ENCODE data around the gene AGBL5. TPM values are rescaled to one million over a fixed set of nuclear protein-coding genes. Genes with fewer than 3 reads are reported as not detected.
A peak's percentile ranks its signal among the peaks of the same experiment; 100 is the strongest.

AGBL5 gene
- total and polyA plus RNA-seq, 2 of the 13 experiments (the other 11 are each of a cell fraction or from before 2014, with no cell fraction given), result 55.9 to 73.3 TPM

DNA sequence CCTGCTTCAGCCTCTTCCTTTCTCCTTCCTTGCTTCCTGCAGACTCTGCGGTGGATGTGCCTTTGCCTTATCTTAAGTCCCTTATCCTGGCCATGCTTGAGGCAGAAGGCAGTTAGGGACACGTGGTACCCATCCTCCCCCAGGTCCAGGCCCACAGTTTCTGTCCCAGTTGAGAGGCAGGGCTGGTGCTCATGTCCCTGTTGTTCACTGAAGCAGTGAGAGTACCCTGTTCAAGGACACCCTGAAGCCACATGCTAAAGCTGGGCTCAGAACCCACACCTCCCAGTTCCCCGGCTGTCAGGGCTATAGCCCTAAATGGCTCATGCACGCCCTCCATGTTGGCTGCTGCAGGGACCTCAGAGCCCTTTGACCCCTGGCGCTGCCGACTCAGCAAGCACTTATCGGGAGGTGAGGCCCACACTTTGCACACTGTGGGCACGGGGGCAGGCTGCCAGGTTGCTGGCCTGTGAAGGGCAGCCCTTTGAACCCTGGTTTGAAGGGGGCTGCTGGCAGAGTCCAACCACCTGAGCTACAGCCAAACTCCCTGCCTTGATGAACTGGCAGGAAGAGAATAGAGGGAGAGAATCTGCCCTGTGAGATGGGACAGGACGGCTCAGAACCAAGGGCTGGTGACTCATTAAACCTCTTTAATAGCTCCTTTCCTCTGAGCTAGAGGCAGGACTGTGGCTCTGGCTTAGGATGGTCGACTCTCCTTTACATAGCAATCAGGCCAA, 41.4 kb downstream of the AGBL5 start (continued):
- peak; percentile 41; the same call in 1 of the 2 replicates for TF ChIP-seq KLF12 (CRISPR knock-in tag; IDR thresholded peaks at IDR 0.05; ENCODE audit: borderline replicate concordance)
- TF ChIP-seq, protein P1, sequence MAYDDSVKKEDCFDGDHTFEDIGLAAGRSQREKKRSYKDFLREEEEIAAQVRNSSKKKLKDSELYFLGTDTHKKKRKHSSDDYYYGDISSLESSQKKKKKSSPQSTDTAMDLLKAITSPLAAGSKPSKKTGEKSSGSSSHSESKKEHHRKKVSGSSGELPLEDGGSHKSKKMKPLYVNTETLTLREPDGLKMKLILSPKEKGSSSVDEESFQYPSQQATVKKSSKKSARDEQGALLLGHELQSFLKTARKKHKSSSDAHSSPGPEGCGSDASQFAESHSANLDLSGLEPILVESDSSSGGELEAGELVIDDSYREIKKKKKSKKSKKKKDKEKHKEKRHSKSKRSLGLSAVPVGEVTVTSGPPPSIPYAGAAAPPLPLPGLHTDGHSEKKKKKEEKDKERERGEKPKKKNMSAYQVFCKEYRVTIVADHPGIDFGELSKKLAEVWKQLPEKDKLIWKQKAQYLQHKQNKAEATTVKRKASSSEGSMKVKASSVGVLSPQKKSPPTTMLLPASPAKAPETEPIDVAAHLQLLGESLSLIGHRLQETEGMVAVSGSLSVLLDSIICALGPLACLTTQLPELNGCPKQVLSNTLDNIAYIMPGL (CRISPR knock-in tag; IDR thresholded peaks at IDR 0.05; ENCODE audit: borderline replicate concordance in 1 of 2, low read depth in 1 of 2), result peak in 1 of 2 experiments; percentile 49; a peak in 1 of 4 replicates
- TF ChIP-seq, protein P2, sequence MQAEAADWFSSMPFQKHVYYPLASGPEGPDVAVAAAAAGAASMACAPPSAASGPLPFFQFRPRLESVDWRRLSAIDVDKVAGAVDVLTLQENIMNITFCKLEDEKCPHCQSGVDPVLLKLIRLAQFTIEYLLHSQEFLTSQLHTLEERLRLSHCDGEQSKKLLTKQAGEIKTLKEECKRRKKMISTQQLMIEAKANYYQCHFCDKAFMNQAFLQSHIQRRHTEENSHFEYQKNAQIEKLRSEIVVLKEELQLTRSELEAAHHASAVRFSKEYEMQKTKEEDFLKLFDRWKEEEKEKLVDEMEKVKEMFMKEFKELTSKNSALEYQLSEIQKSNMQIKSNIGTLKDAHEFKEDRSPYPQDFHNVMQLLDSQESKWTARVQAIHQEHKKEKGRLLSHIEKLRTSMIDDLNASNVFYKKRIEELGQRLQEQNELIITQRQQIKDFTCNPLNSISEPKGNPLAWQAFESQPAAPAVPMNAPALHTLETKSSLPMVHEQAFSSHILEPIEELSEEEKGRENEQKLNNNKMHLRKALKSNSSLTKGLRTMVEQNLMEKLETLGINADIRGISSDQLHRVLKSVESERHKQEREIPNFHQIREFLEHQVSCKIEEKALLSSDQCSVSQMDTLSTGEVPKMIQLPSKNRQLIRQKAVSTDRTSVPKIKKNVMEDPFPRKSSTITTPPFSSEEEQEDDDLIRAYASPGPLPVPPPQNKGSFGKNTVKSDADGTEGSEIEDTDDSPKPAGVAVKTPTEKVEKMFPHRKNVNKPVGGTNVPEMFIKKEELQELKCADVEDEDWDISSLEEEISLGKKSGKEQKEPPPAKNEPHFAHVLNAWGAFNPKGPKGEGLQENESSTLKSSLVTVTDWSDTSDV (CRISPR knock-in tag; IDR thresholded peaks at IDR 0.05), result peak; percentile 79; the same call in 1 of the 2 replicates
- TF ChIP-seq ZFP41 (CRISPR knock-in tag; IDR thresholded peaks at IDR 0.05; ENCODE audit: borderline replicate concordance), result no peak
- TF ChIP-seq RFXANK (CRISPR knock-in tag; IDR thresholded peaks at IDR 0.05), result 0 out of 2 replicates have a peak, but pooled peaks have one; percentile 61
- TF ChIP-seq MAFG (CRISPR knock-in tag; IDR thresholded peaks at IDR 0.05), result peak; percentile 86
- TF ChIP-seq, protein P3, sequence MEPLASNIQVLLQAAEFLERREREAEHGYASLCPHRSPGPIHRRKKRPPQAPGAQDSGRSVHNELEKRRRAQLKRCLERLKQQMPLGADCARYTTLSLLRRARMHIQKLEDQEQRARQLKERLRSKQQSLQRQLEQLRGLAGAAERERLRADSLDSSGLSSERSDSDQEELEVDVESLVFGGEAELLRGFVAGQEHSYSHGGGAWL (CRISPR knock-in tag; IDR thresholded peaks at IDR 0.05), result no peak
- 0 out of 2 replicates have a peak, but pooled peaks have one; percentile 68 for TF ChIP-seq TP53 (CRISPR knock-in tag; conservative IDR thresholded peaks at IDR 0.05)
- no peak for TF ChIP-seq SMARCC2 (IDR thresholded peaks at IDR 0.05)
- peak; percentile 62; the same call in 1 of the 2 replicates for TF ChIP-seq ZMYM4 (CRISPR knock-in tag; IDR thresholded peaks at IDR 0.05)
- TF ChIP-seq TCF7 (IDR thresholded peaks at IDR 0.05; ENCODE audit: low read depth), result peak; percentile 15; the same call in 1 of the 2 replicates
- peak; percentile 58; the same call in 1 of the 2 replicates for TF ChIP-seq RBAK (CRISPR knock-in tag; IDR thresholded peaks at IDR 0.05)
- TF ChIP-seq ZNF225 (CRISPR knock-in tag; IDR thresholded peaks at IDR 0.05), result 0 out of 2 replicates have a peak, but pooled peaks have one; percentile 16
- TF ChIP-seq POGZ (CRISPR knock-in tag; IDR thresholded peaks at IDR 0.05), result peak; percentile 71; the same call in 1 of the 2 replicates
- TF ChIP-seq, protein P4, sequence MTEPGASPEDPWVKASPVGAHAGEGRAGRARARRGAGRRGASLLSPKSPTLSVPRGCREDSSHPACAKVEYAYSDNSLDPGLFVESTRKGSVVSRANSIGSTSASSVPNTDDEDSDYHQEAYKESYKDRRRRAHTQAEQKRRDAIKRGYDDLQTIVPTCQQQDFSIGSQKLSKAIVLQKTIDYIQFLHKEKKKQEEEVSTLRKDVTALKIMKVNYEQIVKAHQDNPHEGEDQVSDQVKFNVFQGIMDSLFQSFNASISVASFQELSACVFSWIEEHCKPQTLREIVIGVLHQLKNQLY (CRISPR knock-in tag; IDR thresholded peaks at IDR 0.05), result peak; percentile 95
- no peak for TF ChIP-seq ATAD3A (CRISPR knock-in tag; IDR thresholded peaks at IDR 0.05)
- peak; percentile 20; the same call in 1 of the 2 replicates for TF ChIP-seq ZC3H13 (CRISPR knock-in tag; IDR thresholded peaks at IDR 0.05)
- peak; percentile 78 for TF ChIP-seq ZNF501 (CRISPR knock-in tag; IDR thresholded peaks at IDR 0.05)
- peak; percentile 32; the same call in 1 of the 2 replicates for TF ChIP-seq SOX13 (IDR thresholded peaks at IDR 0.05)
- TF ChIP-seq SOX13 (CRISPR knock-in tag; conservative IDR thresholded peaks at IDR 0.05 in 1 of 2, IDR thresholded peaks at IDR 0.05 in 1 of 2), result peak in 1 of 2 experiments; percentile 83; a peak in 2 of 4 replicates

Data from HepG2 (cell line).